ENCODE results near the gene ARHGAP42.

DNA sequence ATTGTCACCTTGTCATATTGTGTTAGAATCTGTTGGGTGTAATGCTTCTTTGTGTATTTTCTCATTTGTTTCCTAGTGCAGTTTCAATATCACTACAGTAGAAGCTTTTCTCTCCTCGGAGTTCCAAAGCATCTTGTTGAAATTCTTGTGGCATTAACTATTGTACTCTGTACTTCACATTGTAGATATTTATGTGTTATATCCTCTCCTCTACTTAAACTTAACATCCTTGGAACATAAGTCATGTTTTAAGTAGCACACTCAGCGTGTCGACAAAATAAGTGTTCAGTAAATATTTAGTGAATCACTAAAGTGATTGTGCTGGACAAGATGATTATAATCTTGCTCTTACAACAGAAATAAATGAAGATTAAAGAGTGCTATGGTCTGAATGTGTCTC, 201.7 kb downstream of the ARHGAP42 start:
- no peak for TF ChIP-seq POLR2A (IDR thresholded peaks at IDR 0.05; ENCODE audit: low read depth, low read length)
- no peak for TF ChIP-seq TAF1 (IDR thresholded peaks at IDR 0.05; ENCODE audit: low read depth, low read length)
- TF ChIP-seq POLR2AphosphoS5 (IDR thresholded peaks at IDR 0.05; ENCODE audit: low read depth, low read length): no peak
- TF ChIP-seq POU2F2 (IDR thresholded peaks at IDR 0.05; ENCODE audit: low read depth, low read length): no peak
- no peak for TF ChIP-seq SPI1 (IDR thresholded peaks at IDR 0.05; ENCODE audit: low read depth, low read length)
